GM23248 (cell line): ENCODE measurements around the gene CCL20. TPM values are rescaled to one million over a fixed set of nuclear protein-coding genes. Genes with fewer than 3 reads are reported as not detected.
A peak's percentile ranks its signal among the peaks of the same experiment; 100 is the strongest.

Experiments
- DNase-seq: peaks from one replicate; pipeline ENCODE4 v3.0.0-alpha.2; 2015
- H2AFZ ChIP-seq: fragments of 200-600 bp; sonication (generic); 2 replicates; pipeline ENCODE4 v1.6.1; 2016; ENCODE audit warnings: antibody characterized with exemption
- H3F3A ChIP-seq: fragments of 200-600 bp; sonication (generic); 2 replicates; pipeline ENCODE4 v1.6.1; 2016; ENCODE audit warnings: mild to moderate bottlenecking, antibody characterized with exemption, mixed run types; ENCODE audit not compliant: insufficient read depth
- H3K27ac ChIP-seq: fragments of 200-600 bp; sonication (generic); 2 replicates; pipeline ENCODE4 v1.5.1; 2016; ENCODE audit warnings: mild to moderate bottlenecking
- H3K27me3 ChIP-seq: fragments of 200-600 bp; sonication (generic); replicated peaks from 2 replicates; pipeline ENCODE4 v1.6.1; 2016; ENCODE audit warnings: mild to moderate bottlenecking; ENCODE audit not compliant: insufficient read depth
- H3K36me3 ChIP-seq: fragments of 200-600 bp; sonication (generic); 2 replicates; pipeline ENCODE4 v1.6.1; 2016; ENCODE audit warnings: low read depth, mild to moderate bottlenecking
- H3K4me1 ChIP-seq: fragments of 200-600 bp; sonication (generic); 2 replicates; pipeline ENCODE4 v1.6.1; 2016; ENCODE audit warnings: mild to moderate bottlenecking; ENCODE audit not compliant: insufficient read depth
- H3K4me2 ChIP-seq: fragments of 200-600 bp; sonication (generic); one replicate; pipeline ENCODE4 v1.6.1; 2016; ENCODE audit warnings: mild to moderate bottlenecking; ENCODE audit not compliant: unreplicated experiment
- H3K4me3 ChIP-seq: fragments of 200-600 bp; sonication (generic); 2 replicates; pipeline ENCODE4 v1.5.1; 2016; ENCODE audit warnings: mild to moderate bottlenecking
- H3K79me2 ChIP-seq: fragments of 200-600 bp; sonication (generic); 2 replicates; pipeline ENCODE4 v1.6.1; 2016; ENCODE audit warnings: mild to moderate bottlenecking; ENCODE audit not compliant: insufficient read depth
- H3K9ac ChIP-seq: fragments of 200-600 bp; sonication (generic); 2 replicates; pipeline ENCODE4 v1.6.1; 2016; ENCODE audit warnings: mild to moderate bottlenecking
- H3K9me2 ChIP-seq: fragments of 200-600 bp; sonication (generic); 2 replicates; pipeline ENCODE4 v1.6.1; 2016; ENCODE audit warnings: mixed run types, mild to moderate bottlenecking, moderate library complexity; ENCODE audit not compliant: insufficient read depth
- H3K9me3 ChIP-seq: fragments of 200-600 bp; sonication (generic); one replicate; pipeline ENCODE4 v1.6.1; 2017; ENCODE audit warnings: low read depth
- H4K20me1 ChIP-seq: fragments of 200-600 bp; sonication (generic); 2 replicates; pipeline ENCODE4 v1.6.0; 2016; ENCODE audit not compliant: insufficient read depth
- EZH2 ChIP-seq: fragments of 200-600 bp; sonication (generic); IDR thresholded peaks from 2 replicates; pipeline ENCODE4 v1.6.1; 2018; ENCODE audit warnings: antibody characterized with exemption, mild to moderate bottlenecking; ENCODE audit not compliant: insufficient read depth, poor library complexity, severe bottlenecking
- EZH2phosphoT487 ChIP-seq: fragments of 200-600 bp; sonication (generic); IDR thresholded peaks from 2 replicates; pipeline ENCODE4 v1.6.1; 2018; ENCODE audit warnings: antibody characterized with exemption, moderate library complexity, mild to moderate bottlenecking, low read depth; ENCODE audit not compliant: insufficient read depth
- WGBS, 2 experiments: methylation state at CpG; one replicate each; pipeline ENCODE4 v1.1.6; 2015 to 2017; ENCODE audit warnings: low lambda C conversion rate in 2 of 2, low coverage in 1 of 2; ENCODE audit errors: missing lambda C conversion rate in 2 of 2; 5-methylcytosine and 5-hydroxymethylcytosine counted together
- in situ Hi-C: fragments of 300-500 bp; cut with MboI; formaldehyde crosslinking; loops from 2 replicates; pipeline ENCODE4 v1.15.0; 2020
- polyA plus RNA-seq: library from polyadenylated mRNA; unstranded; fragments of >200 nt; fragmentation: Nextera tagmentation; extraction: Ambion mirVana; gene quantifications from 2 replicates; pipeline ENCODE4 v1.2.1, GENCODE V29; 2016
- total RNA-seq: library from RNA; depleted of rRNA; stranded (reverse); fragments of >200 nt; shearing (Covaris generic); gene quantifications from 2 replicates; pipeline ENCODE4 v1.2.3, GENCODE V29; 2014

The CCL20 gene
- total and polyA plus RNA-seq, 2 experiments from 2014 or later: not detected

DNA sequence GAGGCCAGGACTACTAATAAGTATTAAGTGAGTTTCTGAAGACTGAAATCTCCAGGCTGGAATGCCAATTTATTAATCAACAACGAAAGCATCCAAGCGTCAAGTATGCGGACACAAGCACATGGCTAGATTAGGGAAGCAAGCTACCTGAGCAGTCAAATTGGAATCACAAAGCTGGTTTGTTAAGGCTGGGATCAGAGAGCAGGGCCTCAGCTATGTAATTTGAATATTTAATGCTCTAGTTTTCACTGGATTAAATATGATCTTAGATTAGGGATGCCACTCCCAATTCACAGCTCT is 5.7 kb downstream of the CCL20 start:
- Histone ChIP-seq H3K79me2 (no peaks in the 10 kb centered on the region), H3K27me3 (no peaks in the 10 kb centered on the region), H3K9me2 (no peaks in the 10 kb centered on the region), H3K36me3 (no peaks in the 10 kb centered on the region), H3F3A (peaks cover 28% of the 10 kb centered on the region), H3K27ac (peak overlapping the region; percentile 80), H2AFZ (no peak overlapping the region), H3K4me1 (peaks cover 30% of the 10 kb centered on the region), H3K9ac (0 out of 2 replicates have a peak overlapping the region, but pooled peaks have one; percentile 31), H3K9me3 (no peaks in the 10 kb centered on the region), H3K4me3 (0 out of 2 replicates have a peak overlapping the region, but pooled peaks have one; percentile 30), H4K20me1 (no peaks in the 10 kb centered on the region), H3K4me2 (peak overlapping the region; percentile 61)
- DNase-seq: no peak
- in situ Hi-C loops: no loop called here
- TF ChIP-seq EZH2phosphoT487 (no peak), EZH2 (no peak)
- WGBS, 2 experiments: 95 to 100% methylated on average over 3 of the region's 3 CpGs

DNA sequence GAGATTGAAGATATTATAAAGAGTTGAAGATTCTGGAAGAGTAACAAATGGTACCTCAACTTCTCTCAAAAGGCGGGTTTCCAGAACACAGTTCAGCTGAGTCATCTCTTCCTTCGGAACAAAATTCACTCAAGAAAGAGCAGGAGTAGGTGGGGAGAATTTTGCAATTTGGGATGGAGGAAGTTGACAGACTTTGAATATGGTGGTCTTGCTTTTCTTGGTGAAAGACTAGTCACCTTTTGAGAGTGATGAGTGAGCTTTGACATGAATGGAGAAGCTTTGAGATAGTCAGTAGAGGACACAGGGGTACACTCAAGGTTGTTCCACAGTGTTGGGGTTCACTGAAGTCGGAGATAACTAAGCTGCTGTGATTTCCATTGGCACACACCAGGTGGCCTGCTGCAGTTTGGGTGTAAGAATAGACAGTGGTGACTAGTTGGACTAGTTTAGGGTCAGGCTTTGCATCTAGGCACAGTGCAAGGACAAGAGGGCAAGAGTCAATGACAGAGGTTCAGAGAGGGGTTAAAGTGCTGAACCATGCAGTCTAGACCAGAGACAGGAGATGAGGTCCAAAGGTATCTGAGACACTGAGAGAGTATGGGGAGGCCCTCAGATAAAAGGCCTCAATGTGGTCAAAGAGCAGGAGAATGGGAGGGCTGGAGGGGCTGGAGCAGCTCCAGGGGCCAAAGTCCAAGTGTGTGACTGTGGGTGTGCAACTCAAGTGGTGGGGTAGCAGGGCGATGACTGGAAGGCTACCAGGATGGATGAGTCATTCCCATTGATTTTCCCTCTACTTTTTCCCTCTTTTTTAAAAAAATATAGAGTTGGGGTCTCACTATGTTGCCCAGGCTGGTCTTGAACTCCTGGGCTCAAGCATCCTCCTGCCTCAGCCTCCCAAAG is 7.7 kb downstream of the CCL20 start:
- 84 to 85% methylated on average over 4 of the region's 4 CpGs for WGBS, 2 experiments

DNA sequence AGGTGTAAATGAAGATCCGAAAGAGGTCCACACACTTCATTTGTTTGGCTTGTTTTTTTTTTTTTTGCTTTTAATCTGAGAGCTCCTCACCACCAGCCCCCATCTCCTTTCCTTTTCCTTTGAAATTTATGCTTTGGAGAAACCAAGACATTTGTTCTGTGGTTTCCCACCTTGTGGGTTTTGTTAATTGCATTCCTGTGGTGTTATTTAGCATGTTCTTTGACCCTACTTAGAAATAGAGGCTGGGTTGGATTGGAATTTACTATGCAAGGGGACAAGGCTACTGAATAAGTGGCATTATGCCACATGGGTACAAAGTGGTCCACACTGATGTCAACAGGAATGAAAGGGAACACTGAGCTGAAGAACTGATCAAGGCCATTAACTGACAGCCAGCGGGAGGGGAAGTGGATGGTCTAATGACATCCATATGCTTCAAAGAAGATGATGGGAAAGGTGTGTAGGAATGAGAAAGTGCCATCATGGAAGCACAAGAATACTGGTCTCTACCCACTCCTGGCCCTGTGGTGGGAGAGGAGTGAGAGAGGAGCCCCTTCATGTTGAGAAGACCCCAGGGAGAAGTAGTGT is 8.9 kb downstream of the CCL20 start:
- Histone ChIP-seq H3K4me2 (no peak overlapping the region), H3K27me3 (no peaks in the 10 kb centered on the region), H3K4me1 (peaks cover 13% of the 10 kb centered on the region), H3K4me3 (no peak overlapping the region), H3K36me3 (no peaks in the 10 kb centered on the region), H3K79me2 (no peaks in the 10 kb centered on the region), H3F3A (peaks cover 13% of the 10 kb centered on the region), H2AFZ (no peak overlapping the region), H3K9me2 (no peaks in the 10 kb centered on the region), H3K9ac (no peak overlapping the region), H4K20me1 (no peaks in the 10 kb centered on the region), H3K27ac (no peak overlapping the region), H3K9me3 (no peaks in the 10 kb centered on the region)
- WGBS, 2 experiments: 93 to 96% methylated on average over 2 of the region's 2 CpGs
- DNase-seq: no peak
- in situ Hi-C loops: no loop called here
- no peak for TF ChIP-seq EZH2phosphoT487
- TF ChIP-seq EZH2: no peak

More for the DNA sequence above, 7.7 kb downstream of the CCL20 start:
- no peaks in the 10 kb centered on the region for H3K9me2 ChIP-seq
- H3K9ac ChIP-seq: no peak overlapping the region
- peaks cover 25% of the 10 kb centered on the region for H3K4me1 ChIP-seq
- TF ChIP-seq EZH2: no peak
- no peak for TF ChIP-seq EZH2phosphoT487
- no peaks in the 10 kb centered on the region for H3K36me3 ChIP-seq
- H3K4me3 ChIP-seq: no peak overlapping the region
- peaks cover 24% of the 10 kb centered on the region for H3F3A ChIP-seq
- no peak overlapping the region for H3K4me2 ChIP-seq
- H3K9me3 ChIP-seq: no peaks in the 10 kb centered on the region
- DNase-seq: no peak
- no peaks in the 10 kb centered on the region for H4K20me1 ChIP-seq
- H3K27me3 ChIP-seq: no peaks in the 10 kb centered on the region
- in situ Hi-C loops: no loop called here
- no peak overlapping the region for H3K27ac ChIP-seq
- no peaks in the 10 kb centered on the region for H3K79me2 ChIP-seq
- no peak overlapping the region for H2AFZ ChIP-seq

GRCh38 chr2:227823922-227824321 is 10.3 kb downstream of the CCL20 start:
- in situ Hi-C loops: no loop called here
- H3K4me1 ChIP-seq: peaks cover 8% of the 10 kb centered on the region
- no peaks in the 10 kb centered on the region for H3K27me3 ChIP-seq
- WGBS, 2 experiments: 94 to 97% methylated on average over 2 of the region's 2 CpGs
- H4K20me1 ChIP-seq: no peaks in the 10 kb centered on the region
- H2AFZ ChIP-seq: no peak overlapping the region
- H3K79me2 ChIP-seq: no peaks in the 10 kb centered on the region
- peaks cover 6% of the 10 kb centered on the region; the same call in 1 of the 2 replicates for H3F3A ChIP-seq
- no peak overlapping the region for H3K27ac ChIP-seq
- no peaks in the 10 kb centered on the region for H3K9me2 ChIP-seq
- no peak overlapping the region for H3K9ac ChIP-seq
- H3K4me2 ChIP-seq: no peak overlapping the region
- H3K9me3 ChIP-seq: no peaks in the 10 kb centered on the region
- no peaks in the 10 kb centered on the region for H3K36me3 ChIP-seq
- DNase-seq: no peak
- no peak overlapping the region for H3K4me3 ChIP-seq
- no peak for TF ChIP-seq EZH2
